ENCODE measurements around the gene RNF207.

- TF ChIP-seq, protein P1, sequence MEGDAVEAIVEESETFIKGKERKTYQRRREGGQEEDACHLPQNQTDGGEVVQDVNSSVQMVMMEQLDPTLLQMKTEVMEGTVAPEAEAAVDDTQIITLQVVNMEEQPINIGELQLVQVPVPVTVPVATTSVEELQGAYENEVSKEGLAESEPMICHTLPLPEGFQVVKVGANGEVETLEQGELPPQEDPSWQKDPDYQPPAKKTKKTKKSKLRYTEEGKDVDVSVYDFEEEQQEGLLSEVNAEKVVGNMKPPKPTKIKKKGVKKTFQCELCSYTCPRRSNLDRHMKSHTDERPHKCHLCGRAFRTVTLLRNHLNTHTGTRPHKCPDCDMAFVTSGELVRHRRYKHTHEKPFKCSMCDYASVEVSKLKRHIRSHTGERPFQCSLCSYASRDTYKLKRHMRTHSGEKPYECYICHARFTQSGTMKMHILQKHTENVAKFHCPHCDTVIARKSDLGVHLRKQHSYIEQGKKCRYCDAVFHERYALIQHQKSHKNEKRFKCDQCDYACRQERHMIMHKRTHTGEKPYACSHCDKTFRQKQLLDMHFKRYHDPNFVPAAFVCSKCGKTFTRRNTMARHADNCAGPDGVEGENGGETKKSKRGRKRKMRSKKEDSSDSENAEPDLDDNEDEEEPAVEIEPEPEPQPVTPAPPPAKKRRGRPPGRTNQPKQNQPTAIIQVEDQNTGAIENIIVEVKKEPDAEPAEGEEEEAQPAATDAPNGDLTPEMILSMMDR (conservative IDR thresholded peaks at IDR 0.05; ENCODE audit: low read depth, low read length): no peak
- TF ChIP-seq EZH2 (IDR thresholded peaks at IDR 0.05; ENCODE audit: low read length, unreplicated experiment): no peak
- TF ChIP-seq EZH2phosphoT487 (IDR thresholded peaks at IDR 0.05; ENCODE audit: borderline replicate concordance, low read length): no peak
Measured at GRCh38 chr1:6165027-6165426, 40.9 kb upstream of the RNF207 start.

All from PC-3 (cell line).